ENCODE data around the gene ANKRD33. TPM values are rescaled to one million over a fixed set of nuclear protein-coding genes. Genes with fewer than 3 reads are reported as not detected.

ANKRD33 gene
- total RNA-seq, 4 donors from 2014 or later = 0.70 TPM; not detected in 3

DNA sequence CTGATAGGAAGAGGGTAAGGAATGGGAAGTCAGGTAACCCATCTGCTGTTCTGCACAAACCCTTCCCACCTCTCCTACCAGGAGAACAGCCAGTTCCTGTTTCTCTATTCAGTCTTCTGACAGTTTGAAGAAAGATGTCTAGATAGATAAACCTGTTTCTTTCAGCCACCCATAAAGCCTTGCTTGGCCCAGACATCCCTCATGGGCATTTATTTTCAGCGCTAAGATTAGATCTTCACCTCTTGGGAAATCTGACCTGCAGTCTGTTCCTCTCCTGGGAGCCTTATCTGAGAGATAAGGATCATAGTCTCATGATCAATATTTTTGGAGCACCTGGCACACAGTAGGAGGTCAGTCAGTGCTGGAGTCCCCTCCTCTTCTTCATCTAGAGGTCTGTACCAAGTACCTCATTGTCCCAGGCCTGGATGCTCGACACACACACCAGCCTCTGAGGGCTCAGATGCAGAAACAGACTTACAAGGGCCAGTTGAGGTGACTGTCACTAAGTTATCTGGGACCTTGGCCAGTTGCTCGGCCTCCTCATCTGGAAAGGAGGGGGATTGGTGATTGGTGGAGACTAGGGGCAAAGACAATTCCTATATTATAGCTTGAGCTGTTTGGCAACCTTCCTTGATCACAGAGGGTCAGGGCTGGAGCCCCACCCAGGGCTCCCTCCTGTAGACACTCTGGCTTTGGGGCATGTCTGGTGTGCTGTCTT lies 37.6 kb downstream of the ANKRD33 start:
- H3K9me3 ChIP-seq = no peaks in the 10 kb centered on the region
- H3K27me3 ChIP-seq = no peaks in the 10 kb centered on the region
- TF ChIP-seq CTCF (IDR thresholded peaks at IDR 0.05) = no peak
- no peak for TF ChIP-seq POLR2A (IDR thresholded peaks at IDR 0.05)
- H3K36me3 ChIP-seq = no peaks in the 10 kb centered on the region
- H3K4me1 ChIP-seq = peaks cover 10 to 29% (median 18%) of the 10 kb centered on the region in 3 donors
- WGBS, 2 donors = 42 to 80% methylated on average over 2 of the region's 3 CpGs
- intact Hi-C loops (cut with DNase I) = loop anchor here (2.0 kb wide), 1 partner anchor 55 kb away; no protein-coding TSS in a partner anchor
- H3K27ac ChIP-seq = peak overlapping the region in 2 of 4 donors; percentile 14 to 64
- H3K4me3 ChIP-seq = no peak overlapping the region
- no peak for DNase-seq

DNA sequence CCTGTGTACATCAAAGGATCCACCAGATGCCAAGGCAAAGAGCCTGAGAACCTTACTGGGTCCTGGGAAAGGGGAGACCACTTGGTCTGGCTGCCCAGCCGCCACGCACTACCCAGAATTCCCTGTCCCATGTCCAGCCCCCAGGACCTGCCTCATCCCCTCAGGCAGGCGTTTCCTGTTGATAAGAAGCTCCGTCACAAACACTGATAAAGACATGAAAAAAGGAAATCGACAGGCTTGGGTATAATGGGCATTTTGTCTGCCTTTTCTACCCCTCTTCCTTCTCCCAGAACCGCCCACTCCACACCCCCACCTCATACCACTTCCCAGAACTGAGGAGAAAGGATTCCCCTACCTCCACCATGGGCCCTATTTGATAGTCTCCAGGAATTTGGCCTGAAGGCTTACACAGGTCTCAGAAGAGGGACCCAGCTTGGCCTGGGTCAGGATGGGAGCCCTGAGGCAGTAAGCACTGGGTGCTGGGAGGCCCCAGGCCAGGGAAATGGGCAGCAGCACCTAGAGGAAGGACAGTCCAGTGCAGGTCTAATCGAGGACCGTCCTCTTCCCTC lies 38.2 kb downstream of the ANKRD33 start:
- DNase-seq = no peak
- WGBS, 2 donors = 59 to 68% methylated on average over 6 to 8 of the region's 8 CpGs
- Histone ChIP-seq H3K36me3 (no peaks in the 10 kb centered on the region), H3K27me3 (no peaks in the 10 kb centered on the region), H3K4me1 (peaks cover 10 to 29% (median 18%) of the 10 kb centered on the region in 3 donors), H3K4me3 (no peak overlapping the region), H3K27ac (peak overlapping the region in 2 of 4 donors; percentile 56 to 64), H3K9me3 (no peaks in the 10 kb centered on the region)
- intact Hi-C loops (cut with DNase I) = no loop called here
- TF ChIP-seq POLR2A (IDR thresholded peaks at IDR 0.05) = no peak
- TF ChIP-seq CTCF (IDR thresholded peaks at IDR 0.05) = no peak

DNA sequence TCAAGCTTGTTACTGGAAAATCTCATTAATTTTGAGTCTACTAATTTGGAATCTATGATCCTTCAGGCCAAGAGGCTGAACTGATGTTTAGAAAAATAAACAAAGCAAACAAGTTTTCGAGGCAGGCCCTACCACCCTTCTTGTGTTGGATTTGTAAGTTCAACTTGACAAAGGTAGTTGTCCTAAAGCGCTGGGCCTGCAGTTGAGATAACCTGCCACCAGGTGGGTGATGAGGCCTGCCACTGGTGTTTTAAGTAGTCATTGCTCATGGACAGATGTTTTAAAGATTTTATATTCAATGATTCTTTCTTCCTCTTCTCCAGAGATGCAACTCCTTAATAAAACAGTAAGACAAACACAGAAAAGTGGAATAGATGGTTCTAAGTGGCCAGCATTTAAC lies 38.8 kb downstream of the ANKRD33 start:
- Histone ChIP-seq H3K27me3 (no peaks in the 10 kb centered on the region), H3K27ac (peak overlapping the region in 2 of 4 donors; percentile 56 to 64), H3K4me3 (no peak overlapping the region), H3K9me3 (no peaks in the 10 kb centered on the region), H3K4me1 (peaks cover 10 to 29% (median 18%) of the 10 kb centered on the region in 3 donors), H3K36me3 (no peaks in the 10 kb centered on the region)
- WGBS, 2 donors = 48 to 74% methylated on average over 2 of the region's 2 CpGs
- TF ChIP-seq POLR2A (IDR thresholded peaks at IDR 0.05) (no peak), CTCF (IDR thresholded peaks at IDR 0.05) (peak; percentile 10 to 92 (median 78))
- intact Hi-C loops (cut with DNase I) = no loop called here
- no peak for DNase-seq

- Histone ChIP-seq H3K36me3 (no peaks in the 10 kb centered on the region), H3K27ac (no peak overlapping the region), H3K9me3 (no peaks in the 10 kb centered on the region), H3K4me3 (no peak overlapping the region), H3K4me1 (no peaks in the 10 kb centered on the region), H3K27me3 (no peaks in the 10 kb centered on the region)
- WGBS, 2 donors = 69 to 73% methylated on average over 5 of the region's 5 CpGs
- intact Hi-C loops (cut with DNase I) = no loop called here
- DNase-seq = no peak
- no peak for TF ChIP-seq POLR2A (IDR thresholded peaks at IDR 0.05)
- TF ChIP-seq CTCF (IDR thresholded peaks at IDR 0.05) = no peak
Measured at GRCh38 chr12:51932218-51933076, 44.5 kb downstream of the ANKRD33 start.

All from esophagus squamous epithelium (tissue), 5 donors.